Fibroblast of pulmonary artery (primary cell): ENCODE results near the gene ADAMTS9.

ENCODE experiments used
- DNase-seq: peaks from one replicate; pipeline ENCODE4 v3.0.0-alpha.2; 2010; ENCODE audit warnings: low read depth
- H3K4me3 ChIP-seq: replicated peaks from 2 replicates; pipeline ENCODE4 v1.5.1; 2011; ENCODE audit warnings: low read depth, mild to moderate bottlenecking, control low read depth, low read length, moderate library complexity
- TF ChIP-seq, protein P1 (sequence below): IDR thresholded peaks from 2 replicates; pipeline ENCODE4 v1.5.1; 2011; ENCODE audit warnings: mild to moderate bottlenecking, control low read depth, low read length, inconsistent platforms; ENCODE audit errors: missing control alignments

The ADAMTS9 gene

DNA sequence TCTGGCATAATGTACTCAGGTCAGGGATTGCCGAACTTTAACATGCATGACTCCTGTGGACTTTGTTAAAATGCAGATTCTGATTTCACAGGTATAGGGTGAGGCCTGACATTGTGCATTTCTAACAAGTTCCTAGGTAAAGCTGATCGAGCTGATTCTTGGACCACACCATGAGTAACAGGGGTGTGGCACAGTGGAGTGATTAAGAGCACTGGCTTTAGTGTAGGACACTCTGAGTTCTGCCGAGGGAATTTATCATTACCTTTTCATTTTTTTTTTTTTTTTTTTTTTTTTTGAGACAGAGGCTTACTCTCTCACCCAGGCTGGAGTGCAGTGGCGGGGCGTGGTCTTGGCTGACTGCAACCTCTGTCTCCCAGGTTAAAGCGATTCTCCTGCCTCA, 169.3 kb downstream of the ADAMTS9 start:
- DNase-seq = no peak
- H3K4me3 ChIP-seq = no peak overlapping the region

GRCh38 chr3:64514889-64515288, 172.9 kb downstream of the ADAMTS9 start:
- H3K4me3 ChIP-seq = no peak overlapping the region
- TF ChIP-seq, protein P1, sequence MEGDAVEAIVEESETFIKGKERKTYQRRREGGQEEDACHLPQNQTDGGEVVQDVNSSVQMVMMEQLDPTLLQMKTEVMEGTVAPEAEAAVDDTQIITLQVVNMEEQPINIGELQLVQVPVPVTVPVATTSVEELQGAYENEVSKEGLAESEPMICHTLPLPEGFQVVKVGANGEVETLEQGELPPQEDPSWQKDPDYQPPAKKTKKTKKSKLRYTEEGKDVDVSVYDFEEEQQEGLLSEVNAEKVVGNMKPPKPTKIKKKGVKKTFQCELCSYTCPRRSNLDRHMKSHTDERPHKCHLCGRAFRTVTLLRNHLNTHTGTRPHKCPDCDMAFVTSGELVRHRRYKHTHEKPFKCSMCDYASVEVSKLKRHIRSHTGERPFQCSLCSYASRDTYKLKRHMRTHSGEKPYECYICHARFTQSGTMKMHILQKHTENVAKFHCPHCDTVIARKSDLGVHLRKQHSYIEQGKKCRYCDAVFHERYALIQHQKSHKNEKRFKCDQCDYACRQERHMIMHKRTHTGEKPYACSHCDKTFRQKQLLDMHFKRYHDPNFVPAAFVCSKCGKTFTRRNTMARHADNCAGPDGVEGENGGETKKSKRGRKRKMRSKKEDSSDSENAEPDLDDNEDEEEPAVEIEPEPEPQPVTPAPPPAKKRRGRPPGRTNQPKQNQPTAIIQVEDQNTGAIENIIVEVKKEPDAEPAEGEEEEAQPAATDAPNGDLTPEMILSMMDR = no peak
- DNase-seq = no peak

More for the DNA sequence above, 169.3 kb downstream of the ADAMTS9 start:
- TF ChIP-seq, protein P1 = no peak

- TF ChIP-seq, protein P1 = no peak
- H3K4me3 ChIP-seq = no peak overlapping the region
- DNase-seq = no peak
Measured at GRCh38 chr3:64509206-64509605, 178.6 kb downstream of the ADAMTS9 start.

DNA sequence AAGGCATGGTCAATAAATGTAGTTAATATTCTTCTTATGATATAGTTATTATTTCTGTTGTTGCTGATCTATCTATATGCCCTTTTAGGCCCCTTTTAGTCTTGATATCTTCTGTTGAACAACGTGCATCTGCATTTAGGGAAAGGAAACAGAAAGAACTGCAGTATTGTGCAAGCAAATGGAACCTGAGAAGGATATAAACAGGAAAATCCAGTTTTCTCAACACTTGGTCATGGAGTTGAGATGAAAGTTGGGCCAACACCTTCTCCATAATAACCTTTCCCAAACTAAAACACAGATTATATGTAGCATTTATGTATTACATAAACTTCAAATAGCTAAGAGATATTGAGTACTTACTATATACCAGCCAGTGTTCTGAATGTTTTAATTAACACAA, 179.7 kb downstream of the ADAMTS9 start:
- DNase-seq = no peak
- TF ChIP-seq, protein P1 = no peak
- no peak overlapping the region for H3K4me3 ChIP-seq

DNA sequence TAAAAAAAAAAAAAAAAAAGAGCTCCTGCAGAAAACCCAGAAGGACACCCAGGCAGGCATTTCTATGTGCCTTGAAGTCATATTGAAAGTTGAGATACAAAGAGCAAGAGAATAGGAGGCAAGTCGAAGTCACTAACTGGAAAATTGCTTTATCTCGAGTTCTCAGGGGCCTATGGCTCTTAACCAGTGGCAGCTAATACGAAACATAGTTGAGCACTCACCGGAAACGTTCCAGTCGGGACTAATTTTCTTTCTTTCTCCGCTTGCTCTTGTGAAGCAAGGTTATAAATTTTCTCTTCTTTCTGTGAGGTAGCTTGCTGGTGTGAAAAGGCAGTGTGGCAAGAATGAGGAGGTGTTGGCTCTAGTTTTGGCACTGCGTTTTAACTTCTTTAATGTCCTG, 181.5 kb downstream of the ADAMTS9 start:
- TF ChIP-seq, protein P1 = no peak
- no peak for DNase-seq

GRCh38 chr3:64505419-64505818, 182.4 kb downstream of the ADAMTS9 start:
- no peak for DNase-seq
- H3K4me3 ChIP-seq = no peak overlapping the region
- TF ChIP-seq, protein P1 = no peak

More for the DNA sequence above, 181.5 kb downstream of the ADAMTS9 start:
- H3K4me3 ChIP-seq = no peak overlapping the region

DNA sequence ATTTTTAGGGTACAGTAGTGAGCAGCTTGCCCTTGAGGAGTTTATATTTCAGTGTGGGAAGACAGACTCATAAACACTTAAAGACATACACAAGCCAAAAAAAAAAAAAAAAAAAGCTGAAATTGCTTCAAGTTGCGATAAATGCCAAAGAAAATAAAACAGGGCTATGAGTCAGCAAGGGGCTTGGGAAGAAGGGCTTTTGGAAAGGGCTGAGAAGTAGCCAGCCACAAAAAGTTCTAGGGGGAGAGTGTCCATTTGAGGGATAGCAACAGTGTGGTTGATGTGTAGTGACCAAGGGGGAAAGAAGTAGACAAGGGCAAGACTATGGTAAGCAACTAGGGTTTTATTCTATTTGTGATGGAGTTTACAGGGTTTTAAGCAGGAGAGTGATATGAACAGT, 185.5 kb downstream of the ADAMTS9 start:
- TF ChIP-seq, protein P1 = no peak
- peak; percentile 55 for DNase-seq

More for the DNA sequence above, 185.5 kb downstream of the ADAMTS9 start:
- H3K4me3 ChIP-seq = no peak overlapping the region
